Kidney (tissue), 14 donors: ENCODE results near the gene PRKN. TPM values are rescaled to one million over a fixed set of nuclear protein-coding genes. Genes with fewer than 3 reads are reported as not detected.

ENCODE experiments used
- DNase-seq, 5 donors: peaks; one replicate each; pipeline ENCODE4 v3.0.0-alpha.2; 2013 to 2020
- FAIRE-seq: peaks from 2 replicates; lab custom pipeline; 2012; peaks lifted over from hg19 to GRCh38; lab: Jason Lieb, UNC
- H3K27ac ChIP-seq, 2 donors: one replicate each; pipeline ENCODE4 v1.7.0; 2013; ENCODE audit warnings: low read depth in 2 of 2, low read length in 2 of 2, inconsistent platforms in 1 of 2
- H3K27me3 ChIP-seq: one replicate; pipeline ENCODE4 v1.7.1; 2013; ENCODE audit warnings: low read length, inconsistent platforms; ENCODE audit not compliant: control insufficient read depth, insufficient read depth
- H3K36me3 ChIP-seq, 3 donors: one replicate each; pipeline versions ENCODE4 v1.7.0 to v1.7.1; 2013; ENCODE audit warnings: low read length in 3 of 3, control low read depth in 1 of 3, inconsistent platforms in 1 of 3; ENCODE audit not compliant: insufficient read depth in 3 of 3, control insufficient read depth in 2 of 3
- H3K4me1 ChIP-seq, 3 donors: one replicate each; pipeline versions ENCODE4 v1.7.0 to v1.7.1; 2013; ENCODE audit warnings: low read length in 3 of 3, inconsistent platforms in 1 of 3, low read depth in 1 of 3; ENCODE audit not compliant: control insufficient read depth in 2 of 3, insufficient read depth in 2 of 3
- H3K4me3 ChIP-seq, 3 donors: one replicate each; pipeline versions ENCODE4 v1.7.0 to v1.8.1; 2013; ENCODE audit warnings: low read length in 3 of 3, control low read depth in 1 of 3, inconsistent platforms in 1 of 3
- H3K9ac ChIP-seq, 3 donors: one replicate each; pipeline versions ENCODE4 v1.7.0 to v1.7.1; 2013; ENCODE audit warnings: low read length in 3 of 3, control low read depth in 1 of 3, inconsistent platforms in 1 of 3
- H3K9me3 ChIP-seq, 3 donors: one replicate each; pipeline versions ENCODE4 v1.7.0 to v1.7.1; 2013; ENCODE audit warnings: low read length in 3 of 3, control low read depth in 1 of 3, inconsistent platforms in 1 of 3; ENCODE audit not compliant: control insufficient read depth in 2 of 3, insufficient read depth in 1 of 3
- intact Hi-C: fragments of 100-400 bp; cut with DNase I; formaldehyde crosslinking; loops from one replicate; pipeline ENCODE4 v1.11.1; 2022
- polyA plus RNA-seq: library from polyadenylated mRNA; stranded (reverse); fragments of 350-450 nt; fragmentation: Illumina TruSeq; extraction: RNeasy Lipid Tissue Mini Kit (QIAGEN cat#74804); gene quantifications from one replicate; pipeline ENCODE4 v1.2.3, GENCODE V29; 2014; ENCODE audit warnings: low read depth, low replicate concordance; ENCODE audit not compliant: insufficient read depth
- total RNA-seq: library from RNA; stranded (reverse); fragmentation: NEBNext Ultra II Directional; extraction: Animal tissue kit (Norgen Biotek cat#: 25700); gene quantifications from one replicate; pipeline ENCODE4 v1.2.1, GENCODE V29; 2021
- TF ChIP-seq, protein P1 (sequence below): IDR thresholded peaks from 3 replicates; pipeline ENCODE4 v1.5.1; 2012; ENCODE audit warnings: mild to moderate bottlenecking, moderate library complexity, borderline replicate concordance; ENCODE audit not compliant: insufficient read depth; ENCODE audit errors: extremely low read depth
- donor health status: control.
- donor health status: control.
- donor health status: control.
- donor health status: control.
- donor health status: control.
- donor health status: DM: yes; HTN: yes; CAD: no.
- donor health status: Normal renal cell carcinoma (clear cell type).

Gene PRKN
- total and polyA plus RNA-seq, 2 donors from 2014 or later = 8.6 to 10.4 TPM

DNA sequence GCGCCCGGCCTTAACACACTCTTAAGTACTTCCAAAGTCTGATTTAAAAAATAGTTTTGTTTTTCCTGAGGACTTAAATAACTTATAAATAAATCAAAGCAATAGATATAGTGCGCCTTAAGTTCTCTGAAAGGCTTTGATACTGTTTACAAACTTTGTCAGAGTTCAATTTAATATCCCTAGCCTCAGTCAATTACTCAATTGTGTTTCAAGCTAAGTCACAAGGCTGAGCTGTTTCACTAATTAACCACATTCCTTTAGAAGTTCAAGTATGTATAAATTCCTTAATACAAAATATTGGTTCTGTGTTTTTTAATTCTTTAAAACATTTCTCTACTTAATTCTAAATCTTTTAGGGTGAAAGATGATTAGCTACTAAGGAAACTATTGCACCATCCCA, 1275.3 kb downstream of the PRKN start:
- TF ChIP-seq, protein P1, sequence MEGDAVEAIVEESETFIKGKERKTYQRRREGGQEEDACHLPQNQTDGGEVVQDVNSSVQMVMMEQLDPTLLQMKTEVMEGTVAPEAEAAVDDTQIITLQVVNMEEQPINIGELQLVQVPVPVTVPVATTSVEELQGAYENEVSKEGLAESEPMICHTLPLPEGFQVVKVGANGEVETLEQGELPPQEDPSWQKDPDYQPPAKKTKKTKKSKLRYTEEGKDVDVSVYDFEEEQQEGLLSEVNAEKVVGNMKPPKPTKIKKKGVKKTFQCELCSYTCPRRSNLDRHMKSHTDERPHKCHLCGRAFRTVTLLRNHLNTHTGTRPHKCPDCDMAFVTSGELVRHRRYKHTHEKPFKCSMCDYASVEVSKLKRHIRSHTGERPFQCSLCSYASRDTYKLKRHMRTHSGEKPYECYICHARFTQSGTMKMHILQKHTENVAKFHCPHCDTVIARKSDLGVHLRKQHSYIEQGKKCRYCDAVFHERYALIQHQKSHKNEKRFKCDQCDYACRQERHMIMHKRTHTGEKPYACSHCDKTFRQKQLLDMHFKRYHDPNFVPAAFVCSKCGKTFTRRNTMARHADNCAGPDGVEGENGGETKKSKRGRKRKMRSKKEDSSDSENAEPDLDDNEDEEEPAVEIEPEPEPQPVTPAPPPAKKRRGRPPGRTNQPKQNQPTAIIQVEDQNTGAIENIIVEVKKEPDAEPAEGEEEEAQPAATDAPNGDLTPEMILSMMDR = no peak
- intact Hi-C loops = no loop called here
- no peak for FAIRE-seq

DNA sequence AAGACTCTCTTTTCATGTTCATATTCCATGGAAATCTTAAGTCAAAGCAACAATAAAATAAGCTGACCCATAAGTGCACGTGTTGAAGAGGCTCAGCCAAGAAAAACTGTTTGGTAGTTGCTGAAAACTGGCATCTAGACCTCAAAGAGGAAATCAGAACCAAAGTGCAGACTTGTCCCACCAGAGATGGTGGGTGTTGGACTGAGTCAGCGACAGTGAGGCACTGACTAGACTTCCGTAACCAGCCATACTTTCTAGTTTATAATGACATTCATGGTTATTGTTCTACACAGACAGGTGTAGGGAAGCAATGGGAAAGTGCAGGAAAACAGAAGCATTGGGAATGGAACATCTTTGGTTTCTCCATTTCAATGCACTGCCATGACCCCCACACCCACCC, 1278.0 kb downstream of the PRKN start:
- H3K27ac ChIP-seq = no peak overlapping the region
- peaks cover 6 to 9% (median 7%) of the 10 kb centered on the region in 3 donors for H3K4me1 ChIP-seq
- H3K4me3 ChIP-seq = no peak overlapping the region
- TF ChIP-seq, protein P1 = no peak
- H3K9me3 ChIP-seq = no peaks in the 10 kb centered on the region
- H3K27me3 ChIP-seq = no peaks in the 10 kb centered on the region
- FAIRE-seq = no peak
- intact Hi-C loops = no loop called here
- DNase-seq = no peak
- no peak overlapping the region for H3K9ac ChIP-seq
- H3K36me3 ChIP-seq = no peaks in the 10 kb centered on the region

More for the DNA sequence above, 1275.3 kb downstream of the PRKN start:
- H3K9ac ChIP-seq = no peak overlapping the region
- H3K36me3 ChIP-seq = no peaks in the 10 kb centered on the region
- no peak overlapping the region for H3K27ac ChIP-seq
- DNase-seq = no peak
- no peaks in the 10 kb centered on the region for H3K9me3 ChIP-seq
- no peaks in the 10 kb centered on the region for H3K27me3 ChIP-seq
- H3K4me3 ChIP-seq = no peak overlapping the region
- no peaks in the 10 kb centered on the region for H3K4me1 ChIP-seq

DNA sequence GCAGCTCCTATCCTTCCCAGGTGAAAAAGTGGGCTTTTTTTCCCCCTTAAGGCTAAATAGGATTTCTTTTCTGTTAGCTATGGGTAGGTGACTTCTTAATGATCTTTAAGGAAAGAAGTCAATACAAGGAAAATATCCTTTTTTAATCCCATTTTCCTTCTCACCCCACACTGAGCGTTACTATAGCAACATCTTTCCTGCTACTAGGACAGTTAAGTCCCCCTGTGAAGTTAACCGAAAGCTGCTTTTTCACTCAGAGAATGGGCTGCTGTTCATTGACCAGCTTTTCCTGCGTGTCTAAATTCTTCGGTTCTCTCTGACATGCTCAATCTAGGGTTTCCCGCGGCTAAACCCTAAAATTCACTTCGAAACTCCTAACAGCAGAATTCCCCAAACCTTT, 1280.6 kb downstream of the PRKN start:
- Histone ChIP-seq H3K27me3 (no peaks in the 10 kb centered on the region), H3K36me3 (no peaks in the 10 kb centered on the region), H3K9ac (no peak overlapping the region), H3K9me3 (no peaks in the 10 kb centered on the region), H3K4me1 (peaks cover 6 to 20% (median 19%) of the 10 kb centered on the region in 3 donors), H3K4me3 (no peak overlapping the region), H3K27ac (no peak overlapping the region)
- intact Hi-C loops = no loop called here
- TF ChIP-seq, protein P1 = no peak
- DNase-seq (no peak), FAIRE-seq (no peak)

DNA sequence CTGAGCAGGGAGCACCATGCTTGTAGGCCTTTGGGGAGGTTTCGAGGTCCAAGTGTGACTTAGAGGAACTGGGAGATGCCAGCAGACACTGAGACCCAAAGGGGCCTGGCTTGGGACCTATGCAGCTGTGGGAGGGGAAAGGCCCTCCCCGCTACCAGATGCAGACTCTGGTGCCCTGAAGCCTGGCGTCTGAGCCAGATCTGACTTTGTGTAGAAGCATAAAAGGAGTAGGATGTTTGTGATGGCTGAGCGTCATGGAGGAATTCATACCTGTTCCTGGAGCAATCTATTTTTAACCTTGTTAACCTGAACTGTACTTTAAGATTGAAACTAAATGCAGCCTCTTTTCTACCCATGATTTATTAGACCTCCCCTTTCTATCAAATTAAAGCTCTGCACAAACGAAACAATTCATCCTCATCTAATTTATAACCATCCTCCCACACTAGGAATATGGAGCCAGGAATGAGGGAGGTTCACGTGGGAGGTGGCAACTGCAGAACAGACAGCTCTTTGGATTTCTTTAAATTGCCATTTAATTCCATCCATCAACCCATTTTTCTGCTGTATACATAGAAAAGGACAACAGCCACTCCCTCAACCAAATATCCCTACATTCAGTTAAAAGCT, 1281.2 kb downstream of the PRKN start:
- Histone ChIP-seq H3K9ac (no peak overlapping the region), H3K4me3 (no peak overlapping the region), H3K27ac (no peak overlapping the region), H3K9me3 (no peaks in the 10 kb centered on the region), H3K27me3 (no peaks in the 10 kb centered on the region), H3K4me1 (peaks cover 6 to 22% (median 19%) of the 10 kb centered on the region in 3 donors), H3K36me3 (no peaks in the 10 kb centered on the region)
- intact Hi-C loops = no loop called here
- FAIRE-seq (no peak), DNase-seq (peak in 2 of 5 donors; percentile 67 to 71)
- TF ChIP-seq, protein P1 = no peak
